ENCODE data around the gene ADH6.

GRCh38 chr4:99159699-99160098 is 59.3 kb downstream of the ADH6 start:
- TF ChIP-seq CTCF (conservative IDR thresholded peaks at IDR 0.05; ENCODE audit: low read length) (no peak), EZH2phosphoT487 (IDR thresholded peaks at IDR 0.05; ENCODE audit: borderline replicate concordance) (no peak)

Measured in Loucy (cell line).